Neural cell (in vitro differentiated cells): ENCODE data around the gene BRF1. TPM values are rescaled to one million over a fixed set of nuclear protein-coding genes. Genes with fewer than 3 reads are reported as not detected.

Experiments used
- H2AFZ ChIP-seq: fragments of 200-600, 300-800 bp; sonication (generic), shearing (Covaris generic); 2 replicates; pipeline ENCODE4 v1.6.0; 2014; ENCODE audit warnings: low read depth, mild to moderate bottlenecking, antibody characterized with exemption, low read length, moderate library complexity
- H3F3A ChIP-seq: fragments of 200-600 bp; shearing (Covaris generic); 2 replicates; pipeline ENCODE4 v1.6.1; 2016; ENCODE audit warnings: mild to moderate bottlenecking, moderate library complexity, mixed read lengths, antibody characterized with exemption, low read length; ENCODE audit not compliant: insufficient read depth, poor library complexity, severe bottlenecking
- H3K27ac ChIP-seq: fragments of 200-600, 300-800 bp; sonication (generic), shearing (Covaris generic); 2 replicates; pipeline ENCODE4 v1.5.1; 2014; ENCODE audit warnings: mild to moderate bottlenecking, low read length, moderate library complexity
- H3K27me3 ChIP-seq: fragments of 300-800, 200-600 bp; sonication (generic), shearing (Covaris generic); 2 replicates; pipeline ENCODE4 v1.6.0; 2014; ENCODE audit warnings: mild to moderate bottlenecking, low read depth, low read length, moderate library complexity; ENCODE audit not compliant: insufficient read depth
- H3K36me3 ChIP-seq: fragments of 300-800, 200-600 bp; sonication (generic), shearing (Covaris generic); 2 replicates; pipeline ENCODE4 v1.5.1; 2014; ENCODE audit warnings: mild to moderate bottlenecking, antibody characterized with exemption, low read length, moderate library complexity; ENCODE audit not compliant: insufficient read depth
- H3K4me2 ChIP-seq: fragments of 300-800, 200-600 bp; sonication (generic), shearing (Covaris generic); 2 replicates; pipeline ENCODE4 v1.6.0; 2014; ENCODE audit warnings: mild to moderate bottlenecking, low read length
- H3K4me3 ChIP-seq: fragments of 300-800, 200-600 bp; sonication (generic), shearing (Covaris generic); 2 replicates; pipeline ENCODE4 v1.5.1; 2014; ENCODE audit warnings: mild to moderate bottlenecking, low read length, moderate library complexity
- H3K79me2 ChIP-seq: fragments of 200-600 bp; shearing (Covaris generic); replicated peaks from 2 replicates; pipeline ENCODE4 v1.6.0; 2014; ENCODE audit warnings: mild to moderate bottlenecking, low read length, moderate library complexity; ENCODE audit not compliant: insufficient read depth
- H3K9ac ChIP-seq: fragments of 300-800, 200-600 bp; sonication (generic), shearing (Covaris generic); 2 replicates; pipeline ENCODE4 v1.6.1; 2016; ENCODE audit warnings: mild to moderate bottlenecking, low read length, mixed read lengths
- H3K9me2 ChIP-seq: fragments of 200-600 bp; shearing (Covaris generic); 2 replicates; pipeline ENCODE4 v1.6.1; 2016; ENCODE audit warnings: mild to moderate bottlenecking, low read length, mixed read lengths; ENCODE audit not compliant: insufficient read depth
- H3K9me3 ChIP-seq: fragments of 200-600, 300-800 bp; sonication (generic), shearing (Covaris generic); 2 replicates; pipeline ENCODE4 v1.6.1; 2016; ENCODE audit warnings: mild to moderate bottlenecking, mixed run types, low read length, moderate library complexity, mixed read lengths
- H4K20me1 ChIP-seq: fragments of 200-600 bp; shearing (Covaris generic); 2 replicates; pipeline ENCODE4 v1.6.1; 2016; ENCODE audit warnings: mild to moderate bottlenecking, mixed run types; ENCODE audit not compliant: insufficient read depth
- CTCF ChIP-seq: fragments of 450-650 bp; IDR thresholded peaks from 2 replicates; pipeline ENCODE4 v1.5.1; 2014; ENCODE audit warnings: antibody characterized with exemption, mild to moderate bottlenecking, moderate library complexity; ENCODE audit not compliant: poor library complexity, severe bottlenecking
- EP300 ChIP-seq: fragments of 450-650 bp; conservative IDR thresholded peaks from 2 replicates; pipeline ENCODE4 v1.6.1; 2014; ENCODE audit warnings: antibody characterized with exemption, mild to moderate bottlenecking, moderate library complexity; ENCODE audit not compliant: poor library complexity, severe bottlenecking
- EZH2 ChIP-seq: fragments of 200-600, 300-800 bp; shearing (Covaris generic), sonication (generic); IDR thresholded peaks from 2 replicates; pipeline ENCODE4 v1.6.1; 2014; ENCODE audit warnings: antibody characterized with exemption, low read length, borderline replicate concordance, mild to moderate bottlenecking; ENCODE audit not compliant: insufficient read depth, poor library complexity, severe bottlenecking
- MXI1 ChIP-seq: fragments of 450-650 bp; conservative IDR thresholded peaks from 2 replicates; pipeline ENCODE4 v1.6.1; 2014; ENCODE audit warnings: antibody characterized with exemption, mild to moderate bottlenecking; ENCODE audit not compliant: poor library complexity, severe bottlenecking
- POLR2AphosphoS5 ChIP-seq: IDR thresholded peaks from 2 replicates; pipeline ENCODE4 v1.6.1; 2012
- RAD21 ChIP-seq: fragments of 450-650 bp; conservative IDR thresholded peaks from 2 replicates; pipeline ENCODE4 v1.6.1; 2014; ENCODE audit warnings: antibody characterized with exemption, mild to moderate bottlenecking, moderate library complexity
- REST ChIP-seq: IDR thresholded peaks from 2 replicates; pipeline ENCODE4 v1.6.1; 2012; ENCODE audit warnings: borderline replicate concordance
- SMC3 ChIP-seq: fragments of 450-650 bp; conservative IDR thresholded peaks from 2 replicates; pipeline ENCODE4 v1.6.1; 2014; ENCODE audit warnings: antibody characterized with exemption, mild to moderate bottlenecking, moderate library complexity; ENCODE audit not compliant: poor library complexity
- TAF1 ChIP-seq: IDR thresholded peaks from 2 replicates; pipeline ENCODE4 v1.6.1; 2012; ENCODE audit warnings: low read depth
- polyA plus RNA-seq: library from polyadenylated mRNA; depleted of rRNA; stranded (reverse); fragments of >200 nt; gene quantifications from 2 replicates; pipeline ENCODE4 v1.2.3, GENCODE V29; 2014

The BRF1 gene
- polyA plus RNA-seq, 1 donor from 2014 or later = 69.4 TPM

DNA sequence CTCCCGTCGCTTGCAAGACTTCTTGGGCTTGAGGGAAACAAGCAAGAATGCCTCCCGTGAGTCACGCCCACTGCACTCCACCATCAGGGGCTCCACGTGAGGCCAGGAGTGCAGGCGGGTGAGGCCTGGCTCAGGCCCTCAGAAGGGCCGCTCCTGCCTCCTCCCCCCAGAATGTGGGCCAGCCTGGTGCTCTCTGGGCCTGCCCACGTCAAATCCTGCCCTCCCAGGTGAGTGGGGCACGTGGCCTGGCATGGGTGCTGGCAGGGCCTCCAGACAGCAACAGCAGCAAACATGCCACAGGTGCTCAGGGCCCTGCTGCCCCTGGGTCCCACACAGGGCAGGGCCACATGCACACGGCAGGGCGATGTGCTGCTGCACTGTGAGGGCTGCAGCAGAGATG lies 83.0 kb downstream of the BRF1 start:
- Histone ChIP-seq H3K79me2 (no peaks in the 10 kb centered on the region), H3K27ac (no peak overlapping the region), H4K20me1 (no peaks in the 10 kb centered on the region), H3F3A (no peaks in the 10 kb centered on the region), H2AFZ (no peak overlapping the region), H3K4me3 (no peak overlapping the region), H3K27me3 (no peaks in the 10 kb centered on the region), H3K36me3 (peaks cover 10% of the 10 kb centered on the region), H3K9ac (no peak overlapping the region), H3K9me2 (no peaks in the 10 kb centered on the region), H3K9me3 (no peaks in the 10 kb centered on the region), H3K4me2 (no peak overlapping the region)
- TF ChIP-seq REST (no peak), RAD21 (no peak), SMC3 (no peak), EZH2 (no peak), CTCF (no peak), EP300 (no peak), TAF1 (no peak), MXI1 (no peak), POLR2AphosphoS5 (no peak)

GRCh38 chr14:105216490-105217247 lies 84.1 kb downstream of the BRF1 start:
- H3K4me3 ChIP-seq = no peak overlapping the region
- no peaks in the 10 kb centered on the region for H3K9me3 ChIP-seq
- H3K36me3 ChIP-seq = peaks cover 10% of the 10 kb centered on the region
- H3K9ac ChIP-seq = no peak overlapping the region
- TF ChIP-seq RAD21 (no peak), EZH2 (no peak), EP300 (no peak)
- no peak overlapping the region for H3K4me2 ChIP-seq
- H3K9me2 ChIP-seq = no peaks in the 10 kb centered on the region
- H2AFZ ChIP-seq = no peak overlapping the region
- H3K27ac ChIP-seq = no peak overlapping the region
- H4K20me1 ChIP-seq = no peaks in the 10 kb centered on the region
- no peaks in the 10 kb centered on the region for H3K79me2 ChIP-seq
- H3K27me3 ChIP-seq = no peaks in the 10 kb centered on the region
- H3F3A ChIP-seq = no peaks in the 10 kb centered on the region
